K562 (cell line): ENCODE measurements around the gene MAN2B1. TPM values are rescaled to one million over a fixed set of nuclear protein-coding genes. Genes with fewer than 3 reads are reported as not detected.

Experiments used
- BMI1 ChIP-seq: fragments of 150-350 bp; IDR thresholded peaks from 2 replicates; pipeline ENCODE4 v1.6.1; 2014; ENCODE audit warnings: low read length
- CREB3L1 ChIP-seq: fragments of 450-650 bp; IDR thresholded peaks from 2 replicates; pipeline ENCODE4 v1.6.1; 2014; ENCODE audit warnings: low read depth, mild to moderate bottlenecking, moderate library complexity, borderline replicate concordance
- LCOR ChIP-seq: sonication (generic); formaldehyde crosslinking; IDR thresholded peaks from 2 replicates; pipeline ENCODE4 v1.8.0; 2022; ENCODE audit warnings: mild to moderate bottlenecking, missing genetic modification reagents
- MTA1 ChIP-seq: fragments of 450-650 bp; IDR thresholded peaks from 2 replicates; pipeline ENCODE4 v1.6.1; 2017; ENCODE audit warnings: borderline replicate concordance
- POLR2B ChIP-seq: fragments of 450-650 bp; IDR thresholded peaks from 2 replicates; pipeline ENCODE4 v1.6.1; 2018; ENCODE audit warnings: low read depth; ENCODE audit not compliant: partially characterized antibody
- RAD51 ChIP-seq: fragments of 450-650 bp; IDR thresholded peaks from 2 replicates; pipeline ENCODE4 v1.7.1; 2016; ENCODE audit warnings: low read depth, mild to moderate bottlenecking, borderline replicate concordance
- THRB ChIP-seq: fragments of 450-650 bp; formaldehyde crosslinking; conservative IDR thresholded peaks from 2 replicates; pipeline ENCODE4 v1.4.0; 2022; ENCODE audit warnings: mild to moderate bottlenecking, missing genetic modification characterization
- ZBTB33 ChIP-seq: sonication (generic); formaldehyde crosslinking; IDR thresholded peaks from 2 replicates; pipeline ENCODE4 v1.8.1; 2023; ENCODE audit warnings: mild to moderate bottlenecking, missing genetic modification reagents
- ZBTB34 ChIP-seq: fragments of 250-450 bp; sonication (Bioruptor Pico); IDR thresholded peaks from 2 replicates; pipeline ENCODE4 v1.8.0; 2021; ENCODE audit warnings: mild to moderate bottlenecking, moderate library complexity
- ZNF79 ChIP-seq: fragments of 250-450 bp; sonication (Bioruptor Pico); IDR thresholded peaks from 2 replicates; pipeline ENCODE4 v1.4.0; 2020; ENCODE audit warnings: low read depth, mild to moderate bottlenecking, moderate library complexity
- polyA plus RNA-seq, 8 experiments: library from polyadenylated mRNA; depleted of rRNA in 4 of 8; stranded (reverse) in 5 of 8; unstranded in 3 of 8; fragments of >200 nt; fragmentation: Nextera tagmentation in 2 of 8; fragmentation: Illumina TruSeq in 1 of 8; extraction: Ambion mirVana in 2 of 8; extraction: Trizol in 1 of 8; gene quantifications; 2 replicates each; pipeline versions ENCODE4 v1.2.1 to v1.2.3, GENCODE V29; 2011 to 2014; ENCODE audit warnings: inconsistent platforms in 1 of 8, missing spikeins in 1 of 8
- total RNA-seq, 7 experiments: library from RNA; depleted of rRNA in 6 of 7; stranded (reverse); fragments of >200 nt in 6 of 7; fragmentation: Illumina TruSeq in 2 of 7; extraction: Trizol in 2 of 7; gene quantifications; 2 replicates each; pipeline versions ENCODE4 v1.2.1 to v1.2.3, GENCODE V29; 2011 to 2021; ENCODE audit warnings: low replicate concordance in 1 of 7
- TF ChIP-seq, protein P1 (sequence below), 2 experiments: fragments of 450-650 bp; IDR thresholded peaks; 2 replicates each; pipeline ENCODE4 v1.6.1; 2016; ENCODE audit warnings: mild to moderate bottlenecking in 2 of 2, borderline replicate concordance in 1 of 2, low read depth in 1 of 2, moderate library complexity in 1 of 2
- TF ChIP-seq, protein P2 (sequence below): sonication (generic); formaldehyde crosslinking; IDR thresholded peaks from 2 replicates; pipeline ENCODE4 v1.8.0; 2022; ENCODE audit warnings: mild to moderate bottlenecking, missing genetic modification reagents

The MAN2B1 gene
- total and polyA plus RNA-seq, 9 of the 15 experiments (the other 6 are each of a cell fraction or from before 2014, with no cell fraction given): 0.59 to 33.8 (median 11.4) TPM

GRCh38 chr19:12648088-12648487 is 18.5 kb downstream of the MAN2B1 start (continued):
- TF ChIP-seq ZNF79 (CRISPR knock-in tag) (no peak), ZBTB33 (CRISPR knock-in tag) (peak; percentile 78; the same call in 1 of the 2 replicates), ZBTB34 (no peak), CREB3L1 (no peak), LCOR (CRISPR knock-in tag) (no peak), THRB (CRISPR knock-in tag) (no peak), POLR2B (no peak), BMI1 (no peak), RAD51 (no peak), MTA1 (no peak)
- TF ChIP-seq, protein P1, sequence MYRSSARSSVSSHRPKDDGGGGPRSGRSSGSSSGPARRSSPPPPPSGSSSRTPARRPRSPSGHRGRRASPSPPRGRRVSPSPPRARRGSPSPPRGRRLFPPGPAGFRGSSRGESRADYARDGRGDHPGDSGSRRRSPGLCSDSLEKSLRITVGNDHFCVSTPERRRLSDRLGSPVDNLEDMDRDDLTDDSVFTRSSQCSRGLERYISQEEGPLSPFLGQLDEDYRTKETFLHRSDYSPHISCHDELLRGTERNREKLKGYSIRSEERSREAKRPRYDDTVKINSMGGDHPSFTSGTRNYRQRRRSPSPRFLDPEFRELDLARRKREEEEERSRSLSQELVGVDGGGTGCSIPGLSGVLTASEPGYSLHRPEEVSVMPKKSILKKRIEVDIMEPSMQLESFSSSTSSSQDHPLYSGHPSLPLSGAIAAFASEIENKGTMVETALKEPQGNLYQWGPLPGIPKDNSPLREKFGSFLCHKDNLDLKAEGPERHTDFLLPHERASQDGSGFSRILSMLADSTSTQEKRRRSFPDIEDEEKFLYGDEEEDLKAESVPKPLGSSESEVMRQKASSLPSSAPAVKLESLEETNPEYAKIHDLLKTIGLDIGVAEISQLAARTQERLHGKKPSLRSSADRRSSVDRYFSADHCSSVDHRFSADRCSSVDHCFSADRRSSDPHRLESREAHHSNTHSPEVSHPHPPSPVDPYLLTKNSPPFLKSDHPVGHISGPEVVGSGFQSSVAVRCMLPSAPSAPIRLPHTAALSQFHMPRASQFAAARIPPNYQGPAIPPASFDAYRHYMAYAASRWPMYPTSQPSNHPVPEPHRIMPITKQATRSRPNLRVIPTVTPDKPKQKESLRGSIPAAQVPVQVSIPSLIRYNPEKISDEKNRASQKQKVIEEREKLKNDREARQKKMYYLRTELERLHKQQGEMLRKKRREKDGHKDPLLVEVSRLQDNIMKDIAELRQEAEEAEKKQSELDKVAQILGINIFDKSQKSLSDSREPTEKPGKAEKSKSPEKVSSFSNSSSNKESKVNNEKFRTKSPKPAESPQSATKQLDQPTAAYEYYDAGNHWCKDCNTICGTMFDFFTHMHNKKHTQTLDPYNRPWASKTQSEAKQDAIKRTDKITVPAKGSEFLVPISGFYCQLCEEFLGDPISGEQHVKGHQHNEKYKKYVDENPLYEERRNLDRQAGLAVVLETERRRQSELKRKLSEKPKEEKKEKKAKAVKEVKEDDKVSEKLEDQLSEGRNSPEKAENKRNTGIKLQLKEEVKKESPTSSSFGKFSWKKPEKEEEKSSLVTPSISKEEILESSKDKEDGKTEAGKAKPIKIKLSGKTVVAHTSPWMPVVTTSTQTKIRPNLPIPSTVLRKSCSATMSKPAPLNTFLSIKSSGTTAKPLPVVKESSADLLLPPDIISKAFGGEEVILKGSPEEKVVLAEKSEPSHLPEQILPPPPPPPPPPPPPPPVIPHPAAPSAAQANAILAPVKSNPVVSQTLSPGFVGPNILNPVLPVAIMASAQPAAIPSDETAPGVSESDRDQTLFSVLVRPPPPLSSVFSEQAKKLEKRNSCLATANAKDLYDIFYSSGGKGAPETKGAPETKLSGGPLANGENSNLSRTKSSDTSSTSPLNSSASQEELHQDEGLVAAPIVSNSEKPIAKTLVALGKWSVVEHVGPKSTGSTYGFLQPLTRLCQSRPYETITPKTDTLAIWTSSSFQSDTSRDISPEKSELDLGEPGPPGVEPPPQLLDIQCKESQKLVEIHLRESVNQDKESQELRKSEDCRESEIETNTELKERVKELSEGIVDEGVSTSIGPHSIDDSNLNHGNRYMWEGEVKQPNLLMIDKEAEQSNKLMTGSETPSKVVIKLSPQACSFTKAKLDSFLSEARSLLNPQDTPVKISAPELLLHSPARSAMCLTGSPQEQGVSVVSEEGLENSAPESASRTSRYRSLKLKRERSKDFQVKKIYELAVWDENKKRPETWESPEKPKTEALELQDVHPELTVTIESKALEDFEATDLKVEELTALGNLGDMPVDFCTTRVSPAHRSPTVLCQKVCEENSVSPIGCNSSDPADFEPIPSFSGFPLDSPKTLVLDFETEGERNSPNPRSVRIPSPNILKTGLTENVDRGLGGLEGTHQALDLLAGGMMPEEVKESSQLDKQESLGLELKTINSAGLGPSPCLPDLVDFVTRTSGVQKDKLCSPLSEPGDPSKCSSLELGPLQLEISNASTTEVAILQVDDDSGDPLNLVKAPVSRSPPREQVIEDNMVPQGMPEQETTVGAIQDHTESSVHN (IDR thresholded peaks at IDR 0.05; ENCODE audit: borderline replicate concordance in 1 of 2, low read depth in 1 of 2): no peak
- TF ChIP-seq, protein P2, sequence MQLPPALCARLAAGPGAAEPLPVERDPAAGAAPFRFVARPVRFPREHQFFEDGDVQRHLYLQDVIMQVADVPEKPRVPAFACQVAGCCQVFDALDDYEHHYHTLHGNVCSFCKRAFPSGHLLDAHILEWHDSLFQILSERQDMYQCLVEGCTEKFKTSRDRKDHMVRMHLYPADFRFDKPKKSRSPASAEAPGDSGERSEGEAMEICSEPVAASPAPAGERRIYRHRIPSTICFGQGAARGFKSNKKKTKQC (CRISPR knock-in tag): no peak
